Activated naive CD4-positive, alpha-beta T cell treated with anti-CD3 and anti-CD28 coated beads, Interleukin-2, amount 50 U/mL, for 72 hours (primary cell): ENCODE data around the gene GTF3C4. TPM values are rescaled to one million over a fixed set of nuclear protein-coding genes. Genes with fewer than 3 reads are reported as not detected.

Experiments
- ATAC-seq, 2 donors: fragments of 150-1000 bp; cut with Tn5 transposase; 2 replicates each; pipeline ENCODE4 v1.10.0; 2021; ENCODE audit warnings: mild to moderate bottlenecking in 2 of 2, moderate library complexity in 2 of 2
- DNase-seq, 2 donors: peaks; one replicate each; pipeline ENCODE4 v3.0.0; 2021 to 2022; ENCODE audit warnings: low spot score in 2 of 2
- H3K27ac Mint-ChIP-seq, 2 donors: one replicate each; pipeline ENCODE4 v1.8.0; 2022; ENCODE audit warnings: mild to moderate bottlenecking in 2 of 2, mixed read lengths in 2 of 2
- H3K36me3 Mint-ChIP-seq, 2 donors: one replicate each; pipeline ENCODE4 v1.8.0; 2022; ENCODE audit warnings: mixed read lengths in 2 of 2
- H3K9me3 Mint-ChIP-seq, 2 donors: one replicate each; pipeline ENCODE4 v1.8.0; 2022; ENCODE audit warnings: mixed read lengths in 2 of 2
- total RNA-seq, 2 donors: library from RNA; stranded (reverse); gene quantifications; one replicate each; pipeline ENCODE4 v1.2.3, GENCODE V29; 2022

The GTF3C4 gene
- total RNA-seq, 2 donors from 2014 or later: 7.8 to 15.2 TPM

- ATAC-seq: no peak
These were observed 29.0 kb upstream of the GTF3C4 start for GRCh38 chr9:132641216-132641615.

GRCh38 chr9:132644251-132644650 lies 26.0 kb upstream of the GTF3C4 start:
- no peak overlapping the region for H3K27ac Mint-ChIP-seq
- no peak for ATAC-seq
- H3K36me3 Mint-ChIP-seq: peaks cover 10 to 20% of the 10 kb centered on the region in 2 donors
- DNase-seq: no peak
- no peaks in the 10 kb centered on the region for H3K9me3 Mint-ChIP-seq

More at GRCh38 chr9:132641216-132641615, 29.0 kb upstream of the GTF3C4 start:
- no peak for DNase-seq
- Mint-ChIP-seq H3K9me3 (no peaks in the 10 kb centered on the region), H3K27ac (peak overlapping the region in 1 of 2 donors; percentile 10), H3K36me3 (peaks cover 15 to 21% of the 10 kb centered on the region in 2 donors)

GRCh38 chr9:132645306-132645705 lies 25.0 kb upstream of the GTF3C4 start:
- no peak overlapping the region for H3K27ac Mint-ChIP-seq
- ATAC-seq: no peak
- peaks cover 10 to 25% of the 10 kb centered on the region in 2 donors for H3K36me3 Mint-ChIP-seq
- H3K9me3 Mint-ChIP-seq: no peaks in the 10 kb centered on the region
- no peak for DNase-seq

GRCh38 chr9:132645711-132646110 lies 24.6 kb upstream of the GTF3C4 start:
- DNase-seq (no peak), ATAC-seq (no peak)
- H3K27ac Mint-ChIP-seq: no peak overlapping the region
- no peaks in the 10 kb centered on the region for H3K9me3 Mint-ChIP-seq
- peaks cover 10 to 26% of the 10 kb centered on the region in 2 donors for H3K36me3 Mint-ChIP-seq

- Mint-ChIP-seq H3K36me3 (peaks cover 10 to 24% of the 10 kb centered on the region in 2 donors), H3K9me3 (no peaks in the 10 kb centered on the region), H3K27ac (peak overlapping the region in 1 of 2 donors; percentile 62)
- DNase-seq: no peak
- ATAC-seq: no peak
These were observed 23.5 kb upstream of the GTF3C4 start for GRCh38 chr9:132646726-132647125.

- H3K36me3 Mint-ChIP-seq: peaks cover 10 to 22% of the 10 kb centered on the region in 2 donors
- DNase-seq: no peak
- ATAC-seq: peak; percentile 57 to 71
- H3K27ac Mint-ChIP-seq: no peak overlapping the region
- H3K9me3 Mint-ChIP-seq: no peaks in the 10 kb centered on the region
These were observed 22.9 kb upstream of the GTF3C4 start for GRCh38 chr9:132647355-132647754.

- no peaks in the 10 kb centered on the region for H3K9me3 Mint-ChIP-seq
- no peak for DNase-seq
- H3K27ac Mint-ChIP-seq: no peak overlapping the region
- peaks cover 10 to 22% of the 10 kb centered on the region in 2 donors for H3K36me3 Mint-ChIP-seq
- ATAC-seq: no peak
These were observed 22.5 kb upstream of the GTF3C4 start for GRCh38 chr9:132647806-132648205.

GRCh38 chr9:132648283-132648682 lies 22.0 kb upstream of the GTF3C4 start:
- H3K9me3 Mint-ChIP-seq: no peaks in the 10 kb centered on the region
- ATAC-seq (no peak), DNase-seq (no peak)
- peaks cover 10 to 22% of the 10 kb centered on the region in 2 donors for H3K36me3 Mint-ChIP-seq
- H3K27ac Mint-ChIP-seq: no peak overlapping the region

- Mint-ChIP-seq H3K36me3 (peaks cover 10 to 22% of the 10 kb centered on the region in 2 donors), H3K27ac (no peak overlapping the region), H3K9me3 (no peaks in the 10 kb centered on the region)
- no peak for ATAC-seq
- DNase-seq: no peak
These were observed 21.6 kb upstream of the GTF3C4 start for GRCh38 chr9:132648685-132649084.

GRCh38 chr9:132651259-132651658 lies 19.0 kb upstream of the GTF3C4 start:
- Mint-ChIP-seq H3K27ac (no peak overlapping the region), H3K36me3 (peaks cover 0 to 14% of the 10 kb centered on the region in 2 donors), H3K9me3 (no peaks in the 10 kb centered on the region)
- no peak for ATAC-seq
- DNase-seq: no peak

- DNase-seq: no peak
- Mint-ChIP-seq H3K27ac (no peak overlapping the region), H3K36me3 (peaks cover 0 to 4% of the 10 kb centered on the region in 2 donors), H3K9me3 (no peaks in the 10 kb centered on the region)
- ATAC-seq: no peak
These were observed 14.0 kb upstream of the GTF3C4 start for GRCh38 chr9:132656299-132656698.

- no peak for ATAC-seq
- H3K36me3 Mint-ChIP-seq: peaks cover 0 to 6% of the 10 kb centered on the region in 2 donors
- DNase-seq: no peak
- no peaks in the 10 kb centered on the region for H3K9me3 Mint-ChIP-seq
- H3K27ac Mint-ChIP-seq: peak overlapping the region in 1 of 2 donors; percentile 22
These were observed 7.9 kb upstream of the GTF3C4 start for GRCh38 chr9:132662152-132662945.

GRCh38 chr9:132663117-132663516 lies 7.1 kb upstream of the GTF3C4 start:
- DNase-seq (no peak), ATAC-seq (no peak)
- Mint-ChIP-seq H3K27ac (no peak overlapping the region), H3K36me3 (peaks cover 0 to 6% of the 10 kb centered on the region in 2 donors), H3K9me3 (no peaks in the 10 kb centered on the region)

- H3K36me3 Mint-ChIP-seq: peaks cover 0 to 6% of the 10 kb centered on the region in 2 donors
- ATAC-seq (no peak), DNase-seq (no peak)
- H3K27ac Mint-ChIP-seq: no peak overlapping the region
- H3K9me3 Mint-ChIP-seq: no peaks in the 10 kb centered on the region
These were observed 6.4 kb upstream of the GTF3C4 start for GRCh38 chr9:132663851-132664250.

GRCh38 chr9:132669319-132669697 lies 956 bp upstream of the GTF3C4 start:
- DNase-seq: no peak
- peaks cover 0 to 4% of the 10 kb centered on the region in 2 donors for H3K9me3 Mint-ChIP-seq
- H3K36me3 Mint-ChIP-seq: peaks cover 13 to 27% of the 10 kb centered on the region in 2 donors
- peak in 1 of 2 donors; percentile 17 for ATAC-seq
- peak overlapping the region; percentile 88 to 95 for H3K27ac Mint-ChIP-seq

GRCh38 chr9:132669698-132670456 lies 387 bp upstream of the GTF3C4 start, which contains the start of gene DDX31:
Gene DDX31 (minus strand): TSS chr9:132669983. CDS start chr9:132669934, 49 bp downstream.
- DNase-seq (peak; percentile 83 to 91), ATAC-seq (peak; percentile 90 to 93)
- Mint-ChIP-seq H3K9me3 (peaks cover 0 to 4% of the 10 kb centered on the region in 2 donors), H3K27ac (peak within 1 kb of the TSS; percentile 95 to 98), H3K36me3 (peaks cover 13 to 27% of the 10 kb centered on the region in 2 donors)
